ENCODE measurements around the gene SLIT3. TPM values are rescaled to one million over a fixed set of nuclear protein-coding genes. Genes with fewer than 3 reads are reported as not detected.

The SLIT3 gene
- total RNA-seq, 1 experiment from 2014 or later = 0.44 TPM

DNA sequence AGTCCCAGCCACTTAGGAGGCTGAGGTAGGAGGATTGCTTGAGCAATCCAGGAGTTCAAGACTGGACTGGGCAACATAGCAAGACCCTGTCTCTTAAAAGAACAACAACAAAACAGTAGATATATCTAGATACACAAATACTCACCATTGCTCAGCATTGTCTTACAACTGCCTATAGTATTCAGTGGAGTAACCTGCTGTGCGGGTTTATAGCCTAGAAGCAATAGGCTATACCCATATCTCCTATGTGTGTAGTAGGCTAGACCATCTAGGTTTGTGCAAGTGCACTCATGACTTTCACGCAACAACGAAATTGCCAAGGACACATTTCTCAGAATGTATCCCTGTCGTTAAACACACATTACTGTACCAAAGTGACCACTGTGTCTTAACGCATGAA, 44.7 kb downstream of the SLIT3 start:
- no peak for TF ChIP-seq EZH2phosphoT487 (IDR thresholded peaks at IDR 0.05; ENCODE audit: borderline replicate concordance, low read length)
- TF ChIP-seq, protein P1, sequence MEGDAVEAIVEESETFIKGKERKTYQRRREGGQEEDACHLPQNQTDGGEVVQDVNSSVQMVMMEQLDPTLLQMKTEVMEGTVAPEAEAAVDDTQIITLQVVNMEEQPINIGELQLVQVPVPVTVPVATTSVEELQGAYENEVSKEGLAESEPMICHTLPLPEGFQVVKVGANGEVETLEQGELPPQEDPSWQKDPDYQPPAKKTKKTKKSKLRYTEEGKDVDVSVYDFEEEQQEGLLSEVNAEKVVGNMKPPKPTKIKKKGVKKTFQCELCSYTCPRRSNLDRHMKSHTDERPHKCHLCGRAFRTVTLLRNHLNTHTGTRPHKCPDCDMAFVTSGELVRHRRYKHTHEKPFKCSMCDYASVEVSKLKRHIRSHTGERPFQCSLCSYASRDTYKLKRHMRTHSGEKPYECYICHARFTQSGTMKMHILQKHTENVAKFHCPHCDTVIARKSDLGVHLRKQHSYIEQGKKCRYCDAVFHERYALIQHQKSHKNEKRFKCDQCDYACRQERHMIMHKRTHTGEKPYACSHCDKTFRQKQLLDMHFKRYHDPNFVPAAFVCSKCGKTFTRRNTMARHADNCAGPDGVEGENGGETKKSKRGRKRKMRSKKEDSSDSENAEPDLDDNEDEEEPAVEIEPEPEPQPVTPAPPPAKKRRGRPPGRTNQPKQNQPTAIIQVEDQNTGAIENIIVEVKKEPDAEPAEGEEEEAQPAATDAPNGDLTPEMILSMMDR (conservative IDR thresholded peaks at IDR 0.05; ENCODE audit: low read depth, low read length) = no peak
- ChIA-PET CTCF (no interaction called here), POLR2A (ENCODE audit: unreplicated experiment) (no interaction called here)
- no peak overlapping the region for H3K27ac ChIP-seq (ENCODE audit: low read length)
- no peaks in the 10 kb centered on the region for H3F3A ChIP-seq (ENCODE audit: low read length, unreplicated experiment)
- no peak overlapping the region for H3K4me3 ChIP-seq (ENCODE audit: low read length)
- ATAC-seq = no peak
- intact Hi-C loops (cut with micrococcal nuclease) = no loop called here
- no peak overlapping the region for H3K9ac ChIP-seq (ENCODE audit: low read length)
- no peaks in the 10 kb centered on the region for H3K36me3 ChIP-seq (ENCODE audit: low read depth, low read length)
- H3K4me2 ChIP-seq (ENCODE audit: low read length) = no peak overlapping the region
- H2AFZ ChIP-seq (ENCODE audit: low read length) = no peak overlapping the region
- no peaks in the 10 kb centered on the region for H4K20me1 ChIP-seq (ENCODE audit: low read length)
- no peaks in the 10 kb centered on the region for H3K4me1 ChIP-seq (ENCODE audit: insufficient read depth, low read length)
- H3K9me3 ChIP-seq (ENCODE audit: low read length) = no peaks in the 10 kb centered on the region
- no TSS peak for BruUV-seq (replicated peaks)
- H3K79me2 ChIP-seq (ENCODE audit: low read length) = no peaks in the 10 kb centered on the region
- no peak for DNase-seq
- peaks cover 35% of the 10 kb centered on the region for H3K27me3 ChIP-seq (ENCODE audit: low read length)
- no peaks in the 10 kb centered on the region for H3K9me2 ChIP-seq (replicated peaks; ENCODE audit: low read length)

- Histone ChIP-seq H4K20me1 (ENCODE audit: low read length) (no peaks in the 10 kb centered on the region), H3K27ac (ENCODE audit: low read length) (no peak overlapping the region), H3K4me3 (ENCODE audit: low read length) (no peak overlapping the region), H3K4me1 (ENCODE audit: insufficient read depth, low read length) (no peaks in the 10 kb centered on the region), H3K79me2 (ENCODE audit: low read length) (no peaks in the 10 kb centered on the region), H3K27me3 (ENCODE audit: low read length) (peaks cover 57% of the 10 kb centered on the region), H3K36me3 (ENCODE audit: low read depth, low read length) (no peaks in the 10 kb centered on the region), H2AFZ (ENCODE audit: low read length) (no peak overlapping the region), H3K9me2 (replicated peaks; ENCODE audit: low read length) (no peaks in the 10 kb centered on the region), H3K9me3 (ENCODE audit: low read length) (no peaks in the 10 kb centered on the region), H3K4me2 (ENCODE audit: low read length) (no peak overlapping the region), H3K9ac (ENCODE audit: low read length) (no peak overlapping the region), H3F3A (ENCODE audit: low read length, unreplicated experiment) (no peaks in the 10 kb centered on the region)
- DNase-seq (no peak), ATAC-seq (no peak)
- TF ChIP-seq, protein P1 (conservative IDR thresholded peaks at IDR 0.05; ENCODE audit: low read depth, low read length) = no peak
- no peak for TF ChIP-seq EZH2 (IDR thresholded peaks at IDR 0.05; ENCODE audit: low read length, unreplicated experiment)
- TF ChIP-seq EZH2phosphoT487 (IDR thresholded peaks at IDR 0.05; ENCODE audit: borderline replicate concordance, low read length) = no peak
- intact Hi-C loops (cut with micrococcal nuclease) = no loop called here
- no TSS peak for BruUV-seq (replicated peaks)
- ChIA-PET CTCF (no interaction called here), POLR2A (ENCODE audit: unreplicated experiment) (no interaction called here)
These were observed 47.9 kb downstream of the SLIT3 start for GRCh38 chr5:169253071-169253470.

- ATAC-seq = no peak
- peaks cover 58% of the 10 kb centered on the region for H3K27me3 ChIP-seq (ENCODE audit: low read length)
- ChIA-PET CTCF (no interaction called here), POLR2A (ENCODE audit: unreplicated experiment) (no interaction called here)
- no peak overlapping the region for H3K9ac ChIP-seq (ENCODE audit: low read length)
- no peaks in the 10 kb centered on the region for H3F3A ChIP-seq (ENCODE audit: low read length, unreplicated experiment)
- no peak overlapping the region for H3K4me3 ChIP-seq (ENCODE audit: low read length)
- H4K20me1 ChIP-seq (ENCODE audit: low read length) = no peaks in the 10 kb centered on the region
- DNase-seq = no peak
- H3K9me2 ChIP-seq (replicated peaks; ENCODE audit: low read length) = no peaks in the 10 kb centered on the region
- no peaks in the 10 kb centered on the region for H3K36me3 ChIP-seq (ENCODE audit: low read depth, low read length)
- H3K27ac ChIP-seq (ENCODE audit: low read length) = no peak overlapping the region
- no peaks in the 10 kb centered on the region for H3K9me3 ChIP-seq (ENCODE audit: low read length)
- TF ChIP-seq EZH2 (IDR thresholded peaks at IDR 0.05; ENCODE audit: low read length, unreplicated experiment) (no peak), EZH2phosphoT487 (IDR thresholded peaks at IDR 0.05; ENCODE audit: borderline replicate concordance, low read length) (no peak)
- TF ChIP-seq, protein P1 (conservative IDR thresholded peaks at IDR 0.05; ENCODE audit: low read depth, low read length) = no peak
- H3K79me2 ChIP-seq (ENCODE audit: low read length) = no peaks in the 10 kb centered on the region
- no TSS peak for BruUV-seq (replicated peaks)
- H2AFZ ChIP-seq (ENCODE audit: low read length) = no peak overlapping the region
- H3K4me1 ChIP-seq (ENCODE audit: insufficient read depth, low read length) = no peaks in the 10 kb centered on the region
- H3K4me2 ChIP-seq (ENCODE audit: low read length) = no peak overlapping the region
- intact Hi-C loops (cut with micrococcal nuclease) = no loop called here
These were observed 49.4 kb downstream of the SLIT3 start for GRCh38 chr5:169251333-169252084.

Data from PC-3 (cell line).